Measurements from ENCODE around the gene KAZN.
A peak's percentile ranks its signal among the peaks of the same experiment; 100 is the strongest.

Gene KAZN

GRCh38 chr1:14914351-14914988 is 316.0 kb downstream of the KAZN start:
- DNase-seq (ENCODE audit: low read depth) = no peak

DNA sequence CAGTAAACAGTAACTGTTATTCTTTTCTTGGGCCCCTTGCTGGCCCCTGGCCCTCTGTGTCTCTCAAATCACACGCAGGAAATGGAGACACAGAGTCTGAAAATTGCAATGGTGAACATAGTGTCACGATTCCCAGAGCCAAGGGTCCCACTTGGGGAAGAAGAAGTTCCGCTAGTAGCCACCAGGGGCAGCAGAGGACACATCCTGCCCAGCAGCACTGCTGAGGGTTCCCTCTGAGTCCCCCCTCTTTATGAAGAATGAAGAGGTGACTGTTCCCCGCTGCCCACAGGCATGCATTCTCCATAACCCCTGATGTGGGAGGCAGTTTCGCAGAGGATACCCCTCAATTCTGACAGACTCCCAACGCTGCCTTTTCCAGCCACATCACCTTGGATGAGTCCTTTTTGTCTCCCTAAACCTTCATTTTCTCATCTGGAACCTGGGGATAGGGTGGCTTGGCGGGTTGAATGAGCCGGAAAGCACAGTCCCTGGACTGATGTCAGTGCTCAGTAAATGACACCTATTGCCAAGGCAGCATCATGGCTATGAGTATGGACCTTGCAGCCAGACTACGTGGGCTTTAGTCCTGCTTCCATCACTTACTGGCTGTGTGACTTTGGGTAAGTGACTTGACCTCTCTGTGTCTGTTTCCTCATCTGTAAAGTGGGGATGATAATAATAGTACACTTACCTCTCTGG is 317.0 kb downstream of the KAZN start:
- peak; percentile 20 for DNase-seq (ENCODE audit: low read depth)

DNA sequence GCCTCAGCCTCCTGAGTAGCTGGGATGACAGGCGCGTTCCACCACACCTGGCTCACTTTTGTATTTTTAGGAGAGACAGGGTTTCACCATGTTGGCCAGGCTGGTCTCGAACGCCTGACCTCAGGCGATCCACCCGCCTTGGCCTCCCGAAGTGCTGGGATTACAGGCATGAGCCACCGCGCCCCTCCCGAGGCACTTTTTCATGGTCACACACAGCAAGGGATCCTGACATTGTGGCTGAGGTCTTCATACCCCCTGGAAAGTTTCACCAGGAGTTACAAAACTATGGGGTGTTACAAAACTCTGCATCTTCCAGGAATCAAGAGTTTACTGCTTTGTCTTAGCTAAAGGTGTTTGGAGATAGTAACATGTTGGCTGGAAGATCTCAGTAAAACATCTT is 320.8 kb downstream of the KAZN start:
- no peak for DNase-seq (ENCODE audit: low read depth)

DNA sequence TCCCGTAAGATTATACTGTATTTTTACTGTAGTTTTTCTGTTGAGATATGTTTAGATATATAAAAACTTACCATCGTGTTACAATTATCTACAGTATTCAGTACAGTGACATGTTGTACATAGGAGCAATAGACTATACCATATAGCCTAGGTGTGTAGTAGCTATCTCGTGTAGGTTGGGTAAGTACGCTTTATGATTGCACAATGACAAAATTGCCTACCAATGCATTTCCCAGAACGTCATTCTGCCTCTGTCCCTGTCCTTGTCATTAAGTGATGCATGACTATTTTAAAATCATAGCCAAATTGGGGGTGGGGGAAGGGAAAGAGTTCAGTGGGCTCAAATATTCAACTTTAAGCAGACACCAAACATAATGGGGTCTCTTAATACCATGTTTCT is 321.3 kb downstream of the KAZN start:
- no peak for DNase-seq (ENCODE audit: low read depth)

DNA sequence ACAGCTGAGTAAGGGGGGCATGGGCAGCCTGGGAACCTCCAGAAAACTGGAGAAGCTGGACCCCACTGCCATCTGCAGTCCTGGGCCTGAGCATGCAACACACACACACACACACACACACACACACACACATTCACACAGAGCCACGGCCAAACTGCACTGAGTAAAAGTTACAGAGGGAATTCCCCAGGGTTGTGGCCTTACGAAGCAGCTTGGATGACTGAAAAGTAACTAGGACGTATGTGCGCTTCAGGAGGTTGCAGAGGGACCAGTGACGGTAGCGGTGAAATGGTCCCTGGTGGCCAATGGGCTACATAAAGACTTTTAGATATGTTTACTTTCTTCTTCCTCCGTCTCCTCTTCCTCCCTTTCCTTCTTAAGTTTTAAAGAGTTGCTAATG is 322.6 kb downstream of the KAZN start:
- no peak for DNase-seq (ENCODE audit: low read depth)

DNA sequence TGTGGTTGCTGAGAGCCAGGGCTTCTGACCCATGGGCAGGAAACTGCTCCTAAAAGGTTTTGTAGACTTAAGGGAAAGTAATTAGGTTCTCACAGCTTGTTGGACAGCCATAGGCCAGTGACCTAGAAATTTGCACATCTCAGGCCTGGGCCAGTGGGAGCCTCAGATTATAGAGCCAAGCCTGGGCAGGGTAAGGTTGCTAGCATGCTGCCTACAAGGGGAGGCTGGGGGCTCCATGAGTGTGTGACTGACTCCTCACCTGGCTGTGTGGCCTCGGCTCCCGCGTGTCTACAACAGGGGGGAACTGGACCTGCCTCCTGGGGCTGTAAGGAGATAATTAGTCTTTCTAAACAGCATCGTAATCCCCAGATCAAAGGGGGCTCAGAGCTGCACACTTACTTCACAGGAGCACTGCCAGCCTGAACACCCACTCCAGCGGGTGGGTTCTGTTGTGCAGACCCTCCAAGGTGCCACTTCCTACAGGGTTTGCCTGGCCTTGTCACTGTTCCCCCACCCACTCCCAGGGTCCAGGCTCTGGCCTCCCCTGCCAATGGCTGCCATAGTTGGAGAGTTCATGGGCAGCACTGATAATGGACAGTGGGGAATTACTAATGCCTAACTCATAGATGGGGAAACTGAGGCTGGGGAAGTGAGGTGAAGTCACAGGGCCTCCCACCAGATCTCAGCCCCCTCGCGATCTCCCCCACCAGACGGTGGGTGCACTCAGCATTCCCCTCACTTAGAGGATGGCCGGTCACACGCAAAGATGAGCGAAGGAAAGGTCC is 324.6 kb downstream of the KAZN start:
- DNase-seq (ENCODE audit: low read depth) = no peak

- DNase-seq (ENCODE audit: low read depth) = peak; percentile 11
Observed at GRCh38 chr1:14923727-14924452, 325.4 kb downstream of the KAZN start.

GRCh38 chr1:14924455-14925331 is 326.2 kb downstream of the KAZN start:
- no peak for DNase-seq (ENCODE audit: low read depth)

- DNase-seq (ENCODE audit: low read depth) = no peak
Observed at GRCh38 chr1:14925336-14926136, 327.1 kb downstream of the KAZN start.

DNA sequence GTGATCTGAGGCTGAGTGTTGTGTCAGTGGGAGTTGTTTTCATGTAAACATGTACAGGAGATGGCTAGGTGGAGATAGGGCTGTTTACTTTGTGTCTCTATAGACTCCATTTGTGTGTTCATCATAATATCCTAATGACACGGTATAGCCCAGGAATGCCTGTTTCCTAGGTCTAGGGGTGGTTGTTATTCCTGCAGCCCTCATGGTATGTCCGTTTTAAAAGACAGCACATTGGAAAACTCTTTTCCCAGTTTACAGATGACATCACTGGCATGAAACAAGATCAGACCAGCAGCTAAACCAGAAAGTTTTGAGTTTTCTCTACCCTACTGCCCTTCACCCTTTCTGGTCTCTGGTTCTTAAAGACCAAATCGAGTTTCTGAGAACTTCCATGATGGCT is 327.7 kb downstream of the KAZN start:
- no peak for DNase-seq (ENCODE audit: low read depth)

DNA sequence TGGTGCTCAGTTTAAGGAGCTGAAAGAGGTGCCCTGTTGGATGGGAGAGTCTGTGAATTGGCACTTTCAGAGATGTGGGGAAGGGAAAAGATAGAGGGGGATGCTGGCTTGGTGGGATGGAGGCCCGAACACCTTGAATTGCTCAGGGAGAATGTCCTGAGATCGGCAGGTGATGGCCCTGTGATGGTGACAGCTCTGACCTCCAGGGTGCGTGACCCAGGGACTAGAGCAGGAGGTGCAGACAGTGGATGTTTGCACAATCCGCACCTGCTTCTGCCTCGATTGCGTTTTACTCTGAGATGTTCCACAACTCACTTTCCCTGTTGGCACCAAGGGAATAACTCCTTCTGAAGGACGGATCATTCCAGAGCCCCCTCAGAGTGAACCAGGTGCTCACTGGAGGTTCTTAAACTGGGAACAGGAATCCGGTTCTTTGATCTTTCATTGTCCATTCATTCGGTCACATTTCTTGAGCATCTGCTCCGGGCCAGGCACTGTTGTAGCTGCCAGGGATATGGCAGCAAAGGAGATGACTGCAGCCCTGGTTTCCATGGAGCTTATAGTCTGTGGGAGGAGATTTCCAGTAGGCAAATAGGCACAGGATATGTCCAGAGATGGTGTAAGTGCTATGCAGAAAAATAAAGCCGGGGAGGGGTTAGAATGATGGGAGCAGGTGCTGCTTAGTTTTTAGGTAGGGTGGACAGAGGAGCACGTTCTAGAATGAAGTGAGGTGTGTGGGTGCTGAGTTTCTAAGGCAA is 328.5 kb downstream of the KAZN start:
- no peak for DNase-seq (ENCODE audit: low read depth)

DNA sequence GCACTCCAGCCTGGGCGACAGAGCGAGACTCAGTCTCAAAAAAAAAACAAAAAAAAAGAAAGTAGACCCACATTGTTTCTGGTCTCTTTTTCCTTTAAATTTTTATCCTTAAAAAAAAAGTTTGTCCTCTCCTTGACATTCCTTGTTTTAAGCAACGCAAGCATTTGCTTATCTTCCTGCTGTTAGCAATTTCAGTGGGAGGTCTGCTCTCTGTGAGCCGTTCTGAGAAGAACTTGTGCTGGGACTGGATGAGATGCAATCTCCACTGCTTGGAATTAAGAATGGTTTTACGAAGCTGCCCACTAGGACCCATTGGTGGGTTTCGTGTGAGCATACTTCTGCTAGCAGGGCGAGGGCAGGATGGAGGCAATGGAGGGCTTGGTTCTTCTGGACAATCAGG is 329.9 kb downstream of the KAZN start:
- no peak for DNase-seq (ENCODE audit: low read depth)

- no peak for DNase-seq (ENCODE audit: low read depth)
Observed at GRCh38 chr1:14928886-14929546, 330.5 kb downstream of the KAZN start.

DNA sequence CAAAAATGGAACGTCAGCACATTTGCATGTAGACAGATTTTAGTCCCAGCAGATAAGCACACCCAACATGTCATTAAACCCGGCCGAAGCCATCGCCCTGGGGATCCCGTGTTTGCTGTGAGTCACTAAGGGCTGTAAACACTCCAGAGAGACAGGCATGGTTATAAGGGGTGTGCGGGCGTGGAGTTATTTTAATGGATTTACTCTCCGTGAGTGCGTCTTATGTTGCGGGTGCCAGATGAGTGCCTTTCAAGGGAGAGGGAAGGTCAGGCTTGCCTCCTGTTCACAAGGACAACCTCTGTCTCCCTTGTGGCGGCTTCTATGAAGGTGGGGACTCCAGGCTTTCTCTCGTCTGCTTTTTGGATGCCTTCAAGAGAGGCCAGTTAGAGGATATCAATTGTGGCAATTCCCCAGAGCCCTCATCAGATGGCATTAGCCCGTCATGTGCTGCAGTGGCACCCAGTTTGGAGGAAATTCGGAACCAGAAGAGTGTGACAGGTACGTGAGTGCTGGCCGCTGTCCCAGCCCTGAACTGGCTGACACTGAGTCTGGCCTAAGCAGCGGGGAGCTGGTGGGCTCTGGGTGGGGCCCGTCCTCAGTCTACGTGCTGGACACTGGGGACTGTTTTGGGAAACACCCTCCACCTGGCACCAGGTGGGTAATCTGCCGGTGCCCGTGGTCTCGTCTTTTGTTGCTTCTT is 331.2 kb downstream of the KAZN start:
- DNase-seq (ENCODE audit: low read depth) = no peak

- DNase-seq (ENCODE audit: low read depth) = no peak
Observed at GRCh38 chr1:14930247-14930965, 331.9 kb downstream of the KAZN start.

DNA sequence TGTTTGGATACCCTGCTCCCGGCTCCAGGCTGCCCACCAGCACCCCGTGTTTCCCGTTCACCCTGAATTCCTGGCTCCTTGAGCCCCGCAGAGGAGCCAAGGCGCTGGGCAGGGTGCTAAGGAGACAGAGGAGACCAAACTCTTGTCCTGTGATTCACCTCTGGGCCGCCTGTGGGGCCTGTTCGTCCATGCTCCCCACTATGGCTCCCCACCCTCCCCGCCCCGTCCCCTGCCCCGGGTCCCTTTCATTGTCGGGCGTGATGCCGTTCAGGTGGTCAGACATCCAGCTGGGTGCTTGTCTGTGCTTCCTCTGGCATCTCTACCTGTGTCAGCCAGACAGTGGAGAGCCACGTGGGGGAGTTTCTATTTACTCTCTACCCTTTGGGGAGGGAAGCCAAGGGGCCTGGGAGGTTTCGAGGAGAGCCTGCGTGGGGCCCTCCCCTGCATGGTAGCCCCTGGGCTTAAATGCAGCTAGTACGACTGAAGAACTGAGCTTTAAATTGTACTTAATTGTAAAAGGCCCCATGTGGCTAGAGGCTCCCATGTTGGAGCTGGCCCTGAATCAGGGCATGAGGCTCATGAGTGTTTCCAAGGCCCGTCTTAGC is 333.7 kb downstream of the KAZN start:
- no peak for DNase-seq (ENCODE audit: low read depth)

DNA sequence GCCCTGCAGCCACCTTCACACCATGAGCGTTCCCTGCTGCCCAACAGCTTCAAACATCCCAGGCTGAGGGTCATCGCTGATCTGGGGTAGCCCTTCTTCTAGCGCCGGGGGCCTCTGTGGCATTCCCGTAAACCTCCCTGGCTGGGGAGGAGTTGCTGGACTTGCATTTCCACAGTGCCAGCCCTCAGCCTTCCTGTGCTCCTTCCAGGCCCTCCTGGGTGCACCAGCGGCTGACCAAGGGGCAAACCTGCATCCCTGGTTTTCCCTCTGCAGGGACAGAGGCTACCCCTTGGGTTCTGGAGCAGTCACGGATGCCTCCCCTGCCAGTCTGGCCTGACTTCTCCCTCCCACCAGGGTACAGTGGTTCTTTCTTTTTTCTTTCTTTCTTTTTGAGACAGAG is 336.4 kb downstream of the KAZN start:
- DNase-seq (ENCODE audit: low read depth) = no peak

DNA sequence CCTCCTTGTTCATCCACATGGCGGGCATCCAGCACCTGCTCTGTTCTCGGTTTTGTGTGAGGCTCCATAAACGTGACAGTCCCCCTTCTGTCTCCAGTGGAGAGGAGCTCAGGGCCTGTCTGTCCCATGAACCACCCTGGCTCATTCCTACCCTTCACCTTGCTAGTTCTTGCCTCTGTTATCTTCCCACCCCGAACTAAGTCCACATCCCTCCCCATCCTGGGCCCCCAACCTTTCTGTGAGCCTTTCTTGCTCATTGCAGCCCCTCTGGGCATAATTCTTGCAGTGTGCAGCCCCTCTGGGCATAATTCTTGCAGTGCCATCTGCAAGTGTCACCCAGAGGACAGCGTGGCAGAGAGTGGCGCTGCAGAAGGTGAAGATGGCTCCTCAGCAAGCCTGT is 338.3 kb downstream of the KAZN start:
- no peak for DNase-seq (ENCODE audit: low read depth)
